Measurements from ENCODE around the gene MLX. TPM values are rescaled to one million over a fixed set of nuclear protein-coding genes. Genes with fewer than 3 reads are reported as not detected.
A peak's percentile ranks its signal among the peaks of the same experiment; 100 is the strongest.

The MLX gene
- total RNA-seq, 1 experiment from 2014 or later = 33.7 TPM

DNA sequence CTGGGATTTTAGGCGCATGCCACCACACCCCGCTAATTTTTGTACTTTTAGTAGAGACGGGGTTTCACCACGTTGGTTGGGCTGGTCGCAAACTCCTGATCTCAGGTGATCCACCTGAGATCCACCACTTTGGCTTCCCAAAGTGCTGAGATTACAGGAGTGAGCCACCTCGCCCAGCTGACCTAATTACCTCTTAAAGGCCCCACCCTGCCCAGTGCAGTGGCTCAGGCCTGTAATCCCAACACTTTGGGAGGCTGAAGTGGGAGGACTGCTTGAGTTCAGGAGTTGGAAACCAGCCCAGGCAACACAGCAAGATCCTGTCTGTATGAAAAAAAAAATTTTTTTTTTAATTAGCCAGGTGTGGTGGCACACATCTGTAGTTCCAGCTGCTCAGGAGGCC is 7.8 kb upstream of the MLX start:
- H3K4me1 ChIP-seq (ENCODE audit: insufficient read depth, low read length, poor library complexity, severe bottlenecking) = peaks cover 4% of the 10 kb centered on the region
- no peak overlapping the region for H3K4me3 ChIP-seq (ENCODE audit: low read depth, low read length, poor library complexity, severe bottlenecking)
- peaks cover 1% of the 10 kb centered on the region for H3K36me3 ChIP-seq (ENCODE audit: insufficient read depth, low read length, poor library complexity, severe bottlenecking)
- H3K27me3 ChIP-seq (replicated peaks; ENCODE audit: insufficient read depth, low read depth, low read length, poor library complexity) = no peaks in the 10 kb centered on the region
- no peaks in the 10 kb centered on the region for H3K9me3 ChIP-seq (ENCODE audit: low read depth, low read length, poor library complexity, severe bottlenecking)
- no peak for TF ChIP-seq EZH2 (IDR thresholded peaks at IDR 0.05; ENCODE audit: borderline replicate concordance, low read depth, low read length, poor library complexity, severe bottlenecking)
- TF ChIP-seq, protein P1, sequence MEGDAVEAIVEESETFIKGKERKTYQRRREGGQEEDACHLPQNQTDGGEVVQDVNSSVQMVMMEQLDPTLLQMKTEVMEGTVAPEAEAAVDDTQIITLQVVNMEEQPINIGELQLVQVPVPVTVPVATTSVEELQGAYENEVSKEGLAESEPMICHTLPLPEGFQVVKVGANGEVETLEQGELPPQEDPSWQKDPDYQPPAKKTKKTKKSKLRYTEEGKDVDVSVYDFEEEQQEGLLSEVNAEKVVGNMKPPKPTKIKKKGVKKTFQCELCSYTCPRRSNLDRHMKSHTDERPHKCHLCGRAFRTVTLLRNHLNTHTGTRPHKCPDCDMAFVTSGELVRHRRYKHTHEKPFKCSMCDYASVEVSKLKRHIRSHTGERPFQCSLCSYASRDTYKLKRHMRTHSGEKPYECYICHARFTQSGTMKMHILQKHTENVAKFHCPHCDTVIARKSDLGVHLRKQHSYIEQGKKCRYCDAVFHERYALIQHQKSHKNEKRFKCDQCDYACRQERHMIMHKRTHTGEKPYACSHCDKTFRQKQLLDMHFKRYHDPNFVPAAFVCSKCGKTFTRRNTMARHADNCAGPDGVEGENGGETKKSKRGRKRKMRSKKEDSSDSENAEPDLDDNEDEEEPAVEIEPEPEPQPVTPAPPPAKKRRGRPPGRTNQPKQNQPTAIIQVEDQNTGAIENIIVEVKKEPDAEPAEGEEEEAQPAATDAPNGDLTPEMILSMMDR (conservative IDR thresholded peaks at IDR 0.05; ENCODE audit: low read depth, low read length) = no peak
- H3K27ac ChIP-seq (ENCODE audit: low read depth, low read length, poor library complexity, severe bottlenecking) = no peak overlapping the region
- intact Hi-C loops (cut with micrococcal nuclease; ENCODE audit: unreplicated experiment) = no loop called here
- ChIA-PET POLR2A (ENCODE audit: low non-redundant PET) (no interaction called here), CTCF (no interaction called here)
- BruUV-seq (replicated peaks) = no TSS peak
- DNase-seq (ENCODE audit: low spot score) = no peak

DNA sequence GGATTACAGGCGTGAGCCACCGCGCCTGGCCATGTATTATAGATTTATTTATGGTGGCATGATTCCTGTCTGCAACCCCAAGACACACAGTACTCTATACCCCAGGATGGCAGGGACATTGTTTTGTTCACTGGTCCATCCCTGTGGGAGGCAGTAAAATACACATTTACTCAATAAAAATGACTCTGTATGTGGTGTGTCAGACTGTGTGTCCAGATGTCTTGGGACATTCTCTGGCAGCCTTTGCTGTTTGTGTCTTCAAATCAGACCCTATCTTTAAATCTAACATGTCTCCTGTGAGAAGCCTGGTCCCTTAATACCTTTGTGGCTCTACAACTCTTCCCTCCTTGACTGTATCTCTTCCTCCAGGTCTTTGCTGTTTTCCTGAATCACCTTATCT is 6.7 kb upstream of the MLX start:
- peaks cover 11% of the 10 kb centered on the region for H3K36me3 ChIP-seq (ENCODE audit: insufficient read depth, low read length, poor library complexity, severe bottlenecking)
- no peaks in the 10 kb centered on the region for H3K9me3 ChIP-seq (ENCODE audit: low read depth, low read length, poor library complexity, severe bottlenecking)
- intact Hi-C loops (cut with micrococcal nuclease; ENCODE audit: unreplicated experiment) = no loop called here
- no peak overlapping the region for H3K4me3 ChIP-seq (ENCODE audit: low read depth, low read length, poor library complexity, severe bottlenecking)
- TF ChIP-seq, protein P1 (conservative IDR thresholded peaks at IDR 0.05; ENCODE audit: low read depth, low read length) = no peak
- no peak for TF ChIP-seq EZH2 (IDR thresholded peaks at IDR 0.05; ENCODE audit: borderline replicate concordance, low read depth, low read length, poor library complexity, severe bottlenecking)
- no TSS peak for BruUV-seq (replicated peaks)
- H3K4me1 ChIP-seq (ENCODE audit: insufficient read depth, low read length, poor library complexity, severe bottlenecking) = peaks cover 4% of the 10 kb centered on the region
- no peak overlapping the region for H3K27ac ChIP-seq (ENCODE audit: low read depth, low read length, poor library complexity, severe bottlenecking)
- DNase-seq (ENCODE audit: low spot score) = no peak
- ChIA-PET POLR2A (ENCODE audit: low non-redundant PET) (no interaction called here), CTCF (no interaction called here)
- H3K27me3 ChIP-seq (replicated peaks; ENCODE audit: insufficient read depth, low read depth, low read length, poor library complexity) = no peaks in the 10 kb centered on the region

DNA sequence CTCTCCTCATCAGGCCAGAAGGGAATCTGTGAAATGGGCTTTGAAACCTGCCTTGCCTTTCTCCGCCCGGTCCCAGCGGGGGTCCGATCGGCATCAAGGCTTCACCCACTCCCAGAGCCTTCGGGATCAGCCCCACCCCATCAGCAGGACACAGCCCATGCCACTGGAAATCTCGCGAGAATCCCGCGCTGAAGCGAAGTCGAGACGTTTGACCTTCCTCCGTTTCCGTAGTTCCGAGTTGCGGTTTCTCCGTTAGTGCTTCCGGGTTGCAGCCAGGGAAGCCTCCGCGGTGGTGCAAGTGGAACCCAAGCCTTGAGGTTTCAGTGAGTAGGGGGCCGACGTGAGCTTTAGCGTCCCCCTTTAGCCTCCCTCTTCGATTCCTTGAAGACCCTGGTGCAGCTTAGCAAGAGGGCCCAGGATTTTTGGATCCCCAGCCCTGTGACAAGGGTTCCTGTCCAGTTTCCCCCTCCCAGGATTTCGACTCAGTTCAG is 5.0 kb upstream of the MLX start, which contains the start of gene COASY:
Gene COASY, plus strand, starts transcription at position 252 of the 491 bp plus-strand sequence. CDS start 475 bp downstream, outside the sequence.
- BruUV-seq (replicated peaks) = no TSS peak
- Histone ChIP-seq H3K27ac (ENCODE audit: low read depth, low read length, poor library complexity, severe bottlenecking) (peak within 1 kb of the TSS; percentile 85), H3K4me1 (ENCODE audit: insufficient read depth, low read length, poor library complexity, severe bottlenecking) (peaks cover 10% of the 10 kb centered on the region), H3K27me3 (replicated peaks; ENCODE audit: insufficient read depth, low read depth, low read length, poor library complexity) (no peaks in the 10 kb centered on the region), H3K9me3 (ENCODE audit: low read depth, low read length, poor library complexity, severe bottlenecking) (no peaks in the 10 kb centered on the region), H3K4me3 (ENCODE audit: low read depth, low read length, poor library complexity, severe bottlenecking) (peak within 1 kb of the TSS; percentile 83), H3K36me3 (ENCODE audit: insufficient read depth, low read length, poor library complexity, severe bottlenecking) (peaks cover 13% of the 10 kb centered on the region)
- TF ChIP-seq EZH2 (IDR thresholded peaks at IDR 0.05; ENCODE audit: borderline replicate concordance, low read depth, low read length, poor library complexity, severe bottlenecking) = no peak
- POLR2A ChIA-PET (ENCODE audit: low non-redundant PET) = no interaction called here
- intact Hi-C loops (cut with micrococcal nuclease; ENCODE audit: unreplicated experiment) = no loop called here
- peak; percentile 94 for DNase-seq (ENCODE audit: low spot score)
- CTCF ChIA-PET = no interaction called here
